DMS 273 treated with DMSO at 0.1 percent for 48 hours (cell line): Measurements from ENCODE around the gene TEKT3.

Experiments used
- DNase-seq: peaks from one replicate; lab custom pipeline; 2025; lab: John Stamatoyannopoulos, UW

Gene TEKT3

DNA sequence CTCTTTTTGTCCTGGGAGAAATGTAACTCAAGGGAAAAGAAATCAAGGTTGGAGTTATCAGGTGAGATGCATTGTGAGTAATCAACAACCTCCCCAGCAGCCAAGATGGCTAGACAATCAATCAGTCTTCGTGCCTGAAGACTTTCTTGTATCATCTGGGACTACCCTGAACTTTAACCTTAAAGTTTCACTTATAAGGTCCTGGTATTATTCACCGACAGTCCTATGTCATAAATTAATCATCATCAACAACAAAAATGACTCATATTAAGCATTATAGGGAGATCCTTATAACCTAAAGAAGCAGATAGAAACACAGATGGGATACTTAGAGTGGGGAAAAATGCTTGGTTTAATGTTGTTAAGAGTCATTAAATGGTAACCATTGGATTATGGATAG lies 7.7 kb upstream of the TEKT3 start:
- DNase-seq: no peak

DNA sequence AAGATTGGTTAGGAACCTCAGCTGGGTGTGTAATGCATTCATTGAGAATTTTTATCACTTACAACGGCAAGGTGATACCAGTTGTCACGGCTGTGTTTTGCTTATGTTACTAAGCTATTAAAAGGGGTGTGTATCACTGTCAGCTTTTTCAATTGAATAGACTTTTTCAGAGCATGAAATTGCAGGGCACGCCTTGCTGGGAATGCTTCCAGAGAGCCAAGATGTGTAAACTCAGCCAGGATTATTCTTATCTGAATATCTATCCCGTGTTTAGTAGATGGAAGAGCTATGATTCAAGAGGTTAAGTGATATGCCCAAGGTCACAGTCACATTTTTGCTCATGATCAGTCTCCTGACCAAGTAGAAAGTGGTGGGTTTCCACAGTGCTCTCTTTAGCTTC lies 6.6 kb upstream of the TEKT3 start:
- DNase-seq: no peak

DNA sequence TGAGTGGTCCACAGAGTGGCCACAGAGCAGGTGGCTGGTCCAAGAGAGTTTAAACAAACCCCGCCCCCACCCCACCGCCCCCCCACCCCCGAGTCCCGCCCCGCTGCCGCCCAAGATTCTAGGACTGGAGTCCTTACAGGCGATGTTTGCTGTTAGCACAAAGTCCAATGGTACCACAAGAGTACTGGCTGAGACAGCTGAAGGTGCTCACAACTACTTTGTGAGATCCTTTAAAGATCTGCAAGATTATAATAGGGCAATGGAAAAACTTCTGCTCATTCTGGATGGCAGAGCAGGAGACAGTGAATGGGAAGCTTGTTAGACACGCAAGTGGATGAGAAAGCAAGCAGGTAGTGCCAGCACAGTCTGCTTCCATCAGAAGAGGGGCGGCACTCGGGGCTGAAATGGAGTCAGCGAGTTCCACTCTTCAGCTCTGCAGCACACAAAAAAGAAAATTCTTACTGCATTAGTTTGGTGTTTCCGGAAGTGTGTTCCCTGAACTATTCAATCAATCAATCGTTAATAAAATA lies 4.7 kb upstream of the TEKT3 start:
- DNase-seq: no peak

DNA sequence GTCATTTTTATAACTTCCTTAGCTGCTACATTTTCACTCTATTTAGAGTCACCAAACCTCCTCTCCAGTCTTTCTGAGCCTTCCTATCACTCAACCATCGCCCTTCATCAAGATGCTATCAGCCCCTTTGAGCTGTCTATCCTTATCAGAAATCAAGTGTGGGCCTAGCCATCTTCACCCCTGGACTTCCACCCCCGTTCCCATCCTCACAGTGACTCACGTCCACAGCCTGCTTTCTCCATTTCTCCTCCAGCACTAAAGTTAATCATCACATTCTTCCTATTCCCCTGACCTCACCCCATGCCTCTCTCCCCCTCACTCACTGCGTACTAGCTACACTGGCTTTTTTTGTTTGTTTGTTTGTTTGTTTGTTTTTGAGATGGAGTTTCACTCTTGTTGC lies 2.4 kb upstream of the TEKT3 start:
- no peak for DNase-seq

DNA sequence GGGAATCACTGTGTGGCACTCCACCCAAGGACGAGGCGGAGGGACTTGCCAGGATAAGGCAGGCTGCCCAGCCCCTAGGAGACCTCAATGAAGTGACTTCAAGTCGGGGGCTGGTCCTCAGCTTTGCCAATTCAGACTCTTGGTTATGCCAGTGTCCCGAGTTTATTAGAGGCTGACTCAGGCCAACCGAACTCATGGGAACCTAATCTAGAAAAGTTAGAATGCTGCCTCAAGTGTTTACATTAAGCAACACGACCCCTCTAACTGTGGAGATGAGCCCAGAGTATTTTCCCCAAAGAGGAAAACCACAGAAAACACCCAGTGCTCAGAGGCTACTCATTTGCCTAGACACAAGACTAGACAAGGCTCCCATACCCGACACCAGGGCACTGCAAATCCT lies 1.1 kb upstream of the TEKT3 start:
- DNase-seq: no peak

GRCh38 chr17:15341966-15342365 lies 569 bp upstream of the TEKT3 start:
- DNase-seq: no peak

DNA sequence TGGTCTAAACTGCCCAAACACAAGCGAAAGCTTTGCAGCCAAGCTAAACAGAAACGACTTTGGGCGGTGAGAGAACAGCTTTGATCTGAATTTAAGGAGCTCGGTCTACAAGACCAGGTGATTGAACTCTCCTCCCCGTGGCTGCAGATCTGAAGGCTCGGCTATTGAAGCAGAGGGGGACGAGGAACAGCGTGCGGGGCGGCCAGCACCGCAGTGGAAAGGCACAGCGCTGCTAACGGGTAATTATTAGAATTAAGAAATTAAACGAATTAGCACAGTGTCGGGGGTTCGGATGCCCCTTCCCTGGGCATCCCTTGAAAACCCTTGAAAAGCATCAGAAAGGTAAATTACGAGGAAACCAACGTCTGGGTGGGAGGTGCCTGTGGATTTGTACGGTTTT lies 431 bp downstream of the TEKT3 start:
- no peak for DNase-seq

DNA sequence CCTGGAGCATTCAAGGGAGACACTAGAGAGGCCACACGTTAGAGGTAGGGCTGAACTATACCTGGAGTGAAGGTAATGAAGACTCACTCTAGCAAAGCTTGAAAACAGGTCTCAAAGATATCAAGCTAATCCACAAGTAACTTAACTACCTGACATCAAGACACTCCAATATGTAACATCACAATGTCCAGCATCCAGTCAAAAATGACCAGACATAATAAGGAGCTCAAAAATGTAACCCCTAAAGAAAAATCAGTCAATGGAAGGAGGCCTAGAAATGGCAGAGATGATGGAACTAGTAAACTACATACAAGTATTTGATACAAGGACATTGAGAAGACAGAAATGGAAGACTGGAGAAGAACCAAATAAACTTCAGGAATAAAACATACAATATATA lies 6.0 kb downstream of the TEKT3 start:
- no peak for DNase-seq

DNA sequence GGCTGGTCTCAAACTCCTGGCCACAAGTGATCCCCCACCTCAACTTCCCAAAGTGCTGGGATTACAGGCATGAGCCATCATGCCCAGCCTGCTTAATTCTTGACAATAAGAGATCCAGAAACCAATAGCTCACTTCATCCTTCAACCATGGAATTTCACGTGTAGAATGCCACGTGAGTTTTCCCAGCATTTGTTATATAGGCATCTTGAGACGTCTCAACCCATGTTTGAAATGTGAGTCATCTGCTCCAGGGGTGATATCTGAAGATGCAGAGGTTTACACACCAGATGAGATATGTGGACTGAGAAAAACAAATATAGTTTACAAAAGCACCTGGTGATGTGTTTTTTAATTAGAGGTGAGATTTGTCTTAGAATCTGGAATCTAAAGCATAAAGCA lies 7.1 kb downstream of the TEKT3 start:
- DNase-seq: no peak

DNA sequence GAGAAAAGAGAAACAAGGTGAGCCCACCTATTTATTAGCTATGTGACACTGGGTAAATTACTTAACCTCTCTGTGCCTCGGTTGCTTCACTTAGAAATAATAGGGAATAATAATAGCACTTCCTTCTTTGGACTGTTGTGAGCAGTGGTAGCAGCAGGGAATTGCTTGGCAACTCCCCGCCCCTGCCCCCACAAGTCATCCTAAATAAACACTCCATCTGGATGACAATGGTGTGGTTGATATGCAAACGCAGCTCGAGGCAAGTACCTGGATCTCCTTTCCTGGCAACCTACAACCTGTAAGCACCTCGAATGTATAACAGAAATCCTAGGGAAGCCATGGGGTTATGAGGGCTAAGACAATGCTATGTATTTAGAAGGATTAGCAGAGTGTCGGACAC lies 9.1 kb downstream of the TEKT3 start:
- DNase-seq: no peak

GRCh38 chr17:15323131-15323530 lies 18.3 kb downstream of the TEKT3 start:
- DNase-seq: no peak

DNA sequence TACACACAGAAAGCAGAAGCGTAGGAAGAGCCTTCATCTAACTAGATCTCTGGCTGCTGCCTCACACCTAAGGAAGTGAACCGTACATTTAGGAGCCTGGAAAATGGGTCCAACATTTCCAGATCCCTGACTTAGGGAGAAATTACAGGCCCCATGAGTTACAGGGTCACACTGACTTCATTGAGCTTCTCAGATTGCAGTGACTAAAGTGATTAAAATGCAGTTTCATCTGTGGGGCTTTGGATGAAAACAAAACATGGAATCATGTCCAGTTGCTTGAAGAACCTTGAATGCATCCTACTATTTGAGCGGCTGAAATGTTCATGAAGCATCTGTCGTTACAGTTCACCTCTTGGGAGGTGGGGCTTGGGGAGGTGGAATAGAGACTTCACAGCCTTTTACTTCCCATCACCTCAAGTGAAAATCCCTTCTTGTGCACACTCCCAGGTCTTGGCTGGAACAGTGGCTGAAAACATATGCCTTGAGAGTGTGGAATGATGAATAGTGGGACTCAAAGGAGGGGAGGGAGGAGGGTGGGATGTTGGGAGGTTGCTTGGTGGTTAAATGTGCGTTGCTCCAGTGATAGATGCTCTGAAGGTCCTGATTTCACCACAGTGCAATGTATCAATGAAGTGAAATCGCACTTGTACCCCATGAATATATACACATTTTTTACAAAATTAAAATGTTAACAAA lies 19.7 kb downstream of the TEKT3 start:
- no peak for DNase-seq

DNA sequence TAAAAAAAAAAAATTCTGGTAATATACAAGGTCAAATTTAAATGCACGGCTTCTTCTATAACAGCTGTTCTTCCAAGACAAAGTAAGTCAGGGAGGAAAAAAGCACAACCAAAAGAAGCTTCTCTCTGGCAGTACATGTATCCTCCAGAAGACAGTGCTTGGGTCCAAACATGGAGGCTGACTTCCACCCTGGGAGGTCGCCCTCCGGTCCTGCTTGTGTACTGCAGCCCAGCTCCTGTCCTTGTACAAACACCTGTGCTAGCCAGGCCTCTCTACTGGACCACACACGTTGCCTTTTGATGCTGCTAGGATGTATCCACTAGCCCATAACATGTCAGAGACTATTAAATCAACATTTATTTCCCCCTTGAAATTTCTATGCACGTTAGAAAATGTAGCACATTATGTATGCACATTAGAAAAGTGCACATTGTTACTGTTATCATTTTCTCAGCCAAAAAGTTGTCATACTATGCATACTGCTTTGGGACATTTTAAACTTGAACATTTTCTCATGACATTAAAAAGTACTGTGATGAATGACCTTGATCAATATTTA lies 21.9 kb downstream of the TEKT3 start:
- DNase-seq: no peak

- DNase-seq: no peak
Observed at GRCh38 chr17:15311996-15312395, 29.4 kb downstream of the TEKT3 start.

- no peak for DNase-seq
Observed at GRCh38 chr17:15309793-15310192, 31.6 kb downstream of the TEKT3 start.

GRCh38 chr17:15309236-15309635 lies 32.2 kb downstream of the TEKT3 start:
- no peak for DNase-seq

GRCh38 chr17:15308758-15309157 lies 32.6 kb downstream of the TEKT3 start:
- no peak for DNase-seq

GRCh38 chr17:15307710-15308111 lies 33.7 kb downstream of the TEKT3 start:
- DNase-seq: no peak

DNA sequence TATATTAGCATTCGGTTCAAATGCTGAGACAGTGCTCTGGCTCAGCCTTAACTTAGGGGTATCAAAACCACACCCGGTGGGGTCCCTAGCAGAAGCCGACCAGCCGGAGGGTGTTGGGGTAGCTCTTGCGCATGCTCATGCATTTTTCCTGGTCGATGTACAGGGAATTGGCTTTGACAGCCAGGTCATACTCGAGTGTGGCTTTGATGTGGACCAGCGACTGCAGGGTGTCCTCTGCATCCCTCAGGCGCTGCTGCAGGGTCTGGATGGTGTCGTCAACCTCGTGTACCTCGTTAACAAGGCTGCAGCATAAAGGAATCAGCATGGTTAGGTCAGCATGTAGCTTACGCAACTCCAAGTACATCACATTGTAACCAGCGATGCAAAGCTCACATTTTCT lies 37.5 kb downstream of the TEKT3 start:
- DNase-seq: no peak

DNA sequence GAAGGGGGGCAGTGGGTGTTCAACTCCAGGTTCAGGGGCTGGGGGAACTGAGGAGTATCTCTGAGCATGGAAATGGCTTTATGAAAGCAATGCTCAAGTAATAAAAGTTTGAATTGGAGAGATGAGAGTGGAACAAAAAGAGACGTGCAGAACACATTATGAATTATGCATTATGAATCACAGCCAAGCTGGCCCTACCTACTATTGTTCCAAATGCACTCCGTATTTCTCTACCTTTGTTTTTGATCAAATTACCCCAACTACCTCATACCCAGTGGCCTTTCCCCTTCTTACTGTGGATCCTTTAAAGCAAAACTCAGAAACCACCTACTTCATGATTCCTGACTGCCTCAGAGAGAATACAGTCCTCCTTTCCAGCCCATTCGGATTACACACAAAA lies 38.1 kb downstream of the TEKT3 start:
- no peak for DNase-seq

DNA sequence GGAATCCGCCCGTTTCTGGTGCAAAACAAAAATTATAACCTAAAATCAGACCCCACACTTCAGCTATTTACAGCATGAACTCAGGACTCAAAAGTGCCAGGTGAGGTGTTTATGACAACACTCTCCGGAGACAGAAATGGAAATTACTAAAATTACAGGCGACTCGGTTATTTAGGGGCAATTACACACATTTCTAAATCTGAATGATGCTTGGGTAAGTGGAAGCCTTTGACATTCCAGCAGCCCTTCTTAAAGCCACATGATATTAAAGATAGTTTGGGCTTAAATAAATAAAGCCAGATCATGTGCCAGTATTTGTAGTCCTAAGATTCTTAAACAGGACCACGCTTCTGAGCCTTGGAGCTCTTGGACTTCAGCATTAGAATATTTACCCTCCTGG lies 39.6 kb downstream of the TEKT3 start:
- no peak for DNase-seq

DNA sequence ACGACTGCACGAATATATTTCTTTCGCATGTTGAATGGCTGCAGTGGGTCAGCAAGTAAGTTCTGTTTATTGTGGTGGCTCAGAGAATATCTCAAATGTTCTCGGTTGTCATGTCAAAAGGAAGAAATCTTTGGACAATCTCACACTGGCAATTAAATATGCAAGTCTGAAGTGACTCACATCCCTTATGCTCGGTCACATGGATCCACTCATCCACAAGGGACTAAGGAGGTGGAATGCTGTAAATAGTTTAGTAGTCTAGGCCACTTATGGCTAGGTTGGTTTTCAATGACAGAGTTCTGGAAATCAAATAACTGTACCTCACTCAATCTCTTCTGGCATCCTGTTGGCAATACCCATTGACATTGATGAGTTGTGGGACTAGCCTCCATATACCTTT lies 43.2 kb downstream of the TEKT3 start:
- DNase-seq: no peak

DNA sequence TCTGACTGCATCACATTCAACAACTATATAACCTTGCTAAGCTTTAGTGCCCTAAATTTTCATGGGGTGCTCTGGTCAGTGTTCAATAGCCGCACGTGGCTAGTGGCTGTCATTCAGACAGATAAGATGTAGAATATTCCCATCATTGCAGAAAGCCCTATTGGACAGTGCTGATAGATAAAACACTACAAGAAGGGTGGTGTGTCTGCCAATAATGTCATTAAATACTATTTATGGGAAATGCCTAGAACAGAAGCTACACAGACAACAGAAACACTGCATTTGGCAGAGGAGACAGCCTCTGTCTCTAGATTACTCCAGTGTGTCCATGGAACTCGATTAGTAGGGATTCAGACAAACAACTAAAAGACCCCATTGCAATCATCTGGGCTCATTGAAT lies 47.8 kb downstream of the TEKT3 start:
- no peak for DNase-seq
